ENCODE measurements around the gene NKAIN4.

NKAIN4 gene

GRCh38 chr20:63287697-63288580 is 33.7 kb upstream of the NKAIN4 start:
- H3K9me3 ChIP-seq (ENCODE audit: insufficient read depth, low read depth, low read length), result no peaks in the 10 kb centered on the region
- no peak overlapping the region for H3K4me3 ChIP-seq (ENCODE audit: low read length)
- H3K27me3 ChIP-seq (ENCODE audit: insufficient read depth, low read length), result no peaks in the 10 kb centered on the region
- H3K36me3 ChIP-seq (ENCODE audit: insufficient read depth, low read length), result peaks cover 59% of the 10 kb centered on the region
- H3K4me1 ChIP-seq (ENCODE audit: insufficient read depth, low read length), result no peaks in the 10 kb centered on the region
- 95% methylated on average over 55 of the region's 55 CpGs for WGBS
- H3K9ac ChIP-seq (ENCODE audit: low read depth, low read length), result no peak overlapping the region
- no peak overlapping the region for H3K27ac ChIP-seq (ENCODE audit: low read depth, low read length)

GRCh38 chr20:63286781-63287696 is 32.8 kb upstream of the NKAIN4 start:
- H3K36me3 ChIP-seq (ENCODE audit: insufficient read depth, low read length), result peaks cover 66% of the 10 kb centered on the region
- no peak overlapping the region for H3K27ac ChIP-seq (ENCODE audit: low read depth, low read length)
- H3K4me3 ChIP-seq (ENCODE audit: low read length), result no peak overlapping the region
- no peaks in the 10 kb centered on the region for H3K27me3 ChIP-seq (ENCODE audit: insufficient read depth, low read length)
- H3K9ac ChIP-seq (ENCODE audit: low read depth, low read length), result no peak overlapping the region
- whole genome bisulfite sequencing, result 96% methylated on average over 23 of the region's 23 CpGs
- H3K4me1 ChIP-seq (ENCODE audit: insufficient read depth, low read length), result no peaks in the 10 kb centered on the region
- no peaks in the 10 kb centered on the region for H3K9me3 ChIP-seq (ENCODE audit: insufficient read depth, low read depth, low read length)

- Histone ChIP-seq H3K27ac (ENCODE audit: low read depth, low read length) (no peak overlapping the region), H3K9me3 (ENCODE audit: insufficient read depth, low read depth, low read length) (no peaks in the 10 kb centered on the region), H3K4me3 (ENCODE audit: low read length) (no peak overlapping the region), H3K27me3 (ENCODE audit: insufficient read depth, low read length) (no peaks in the 10 kb centered on the region), H3K9ac (ENCODE audit: low read depth, low read length) (no peak overlapping the region), H3K36me3 (ENCODE audit: insufficient read depth, low read length) (peaks cover 74% of the 10 kb centered on the region), H3K4me1 (ENCODE audit: insufficient read depth, low read length) (no peaks in the 10 kb centered on the region)
- 93% methylated on average over 44 of the region's 44 CpGs for WGBS
These were observed 31.7 kb upstream of the NKAIN4 start for GRCh38 chr20:63285636-63286615.

GRCh38 chr20:63284981-63285524 is 30.8 kb upstream of the NKAIN4 start:
- Histone ChIP-seq H3K27me3 (ENCODE audit: insufficient read depth, low read length) (no peaks in the 10 kb centered on the region), H3K36me3 (ENCODE audit: insufficient read depth, low read length) (peaks cover 82% of the 10 kb centered on the region), H3K4me3 (ENCODE audit: low read length) (no peak overlapping the region), H3K4me1 (ENCODE audit: insufficient read depth, low read length) (no peaks in the 10 kb centered on the region), H3K9me3 (ENCODE audit: insufficient read depth, low read depth, low read length) (no peaks in the 10 kb centered on the region), H3K9ac (ENCODE audit: low read depth, low read length) (no peak overlapping the region), H3K27ac (ENCODE audit: low read depth, low read length) (no peak overlapping the region)
- WGBS, result 89% methylated on average over 13 of the region's 13 CpGs

- H3K9ac ChIP-seq (ENCODE audit: low read depth, low read length), result no peak overlapping the region
- peaks cover 87% of the 10 kb centered on the region for H3K36me3 ChIP-seq (ENCODE audit: insufficient read depth, low read length)
- no peaks in the 10 kb centered on the region for H3K27me3 ChIP-seq (ENCODE audit: insufficient read depth, low read length)
- 96% methylated on average over 25 of the region's 25 CpGs for WGBS
- H3K4me3 ChIP-seq (ENCODE audit: low read length), result no peak overlapping the region
- no peaks in the 10 kb centered on the region for H3K4me1 ChIP-seq (ENCODE audit: insufficient read depth, low read length)
- no peaks in the 10 kb centered on the region for H3K9me3 ChIP-seq (ENCODE audit: insufficient read depth, low read depth, low read length)
- H3K27ac ChIP-seq (ENCODE audit: low read depth, low read length), result no peak overlapping the region
These were observed 30.3 kb upstream of the NKAIN4 start for GRCh38 chr20:63284544-63284949.

- Histone ChIP-seq H3K4me3 (ENCODE audit: low read length) (no peak overlapping the region), H3K9me3 (ENCODE audit: insufficient read depth, low read depth, low read length) (no peaks in the 10 kb centered on the region), H3K27me3 (ENCODE audit: insufficient read depth, low read length) (no peaks in the 10 kb centered on the region), H3K36me3 (ENCODE audit: insufficient read depth, low read length) (peaks cover 89% of the 10 kb centered on the region), H3K9ac (ENCODE audit: low read depth, low read length) (no peak overlapping the region), H3K4me1 (ENCODE audit: insufficient read depth, low read length) (no peaks in the 10 kb centered on the region), H3K27ac (ENCODE audit: low read depth, low read length) (no peak overlapping the region)
- 91% methylated on average over 14 of the region's 14 CpGs for WGBS
These were observed 29.8 kb upstream of the NKAIN4 start for GRCh38 chr20:63284083-63284440.

GRCh38 chr20:63283397-63284082 is 29.3 kb upstream of the NKAIN4 start:
- no peaks in the 10 kb centered on the region for H3K27me3 ChIP-seq (ENCODE audit: insufficient read depth, low read length)
- WGBS, result 93% methylated on average over 33 of the region's 33 CpGs
- no peak overlapping the region for H3K9ac ChIP-seq (ENCODE audit: low read depth, low read length)
- H3K4me1 ChIP-seq (ENCODE audit: insufficient read depth, low read length), result no peaks in the 10 kb centered on the region
- peaks cover 89% of the 10 kb centered on the region for H3K36me3 ChIP-seq (ENCODE audit: insufficient read depth, low read length)
- no peaks in the 10 kb centered on the region for H3K9me3 ChIP-seq (ENCODE audit: insufficient read depth, low read depth, low read length)
- H3K27ac ChIP-seq (ENCODE audit: low read depth, low read length), result no peak overlapping the region
- H3K4me3 ChIP-seq (ENCODE audit: low read length), result no peak overlapping the region

- Histone ChIP-seq H3K36me3 (ENCODE audit: insufficient read depth, low read length) (peaks cover 89% of the 10 kb centered on the region), H3K27me3 (ENCODE audit: insufficient read depth, low read length) (no peaks in the 10 kb centered on the region)
These were observed 28.7 kb upstream of the NKAIN4 start for GRCh38 chr20:63282946-63283345.

GRCh38 chr20:63281742-63282665 is 27.7 kb upstream of the NKAIN4 start:
- WGBS, result 94% methylated on average over 38 of the region's 38 CpGs
- no peaks in the 10 kb centered on the region for H3K27me3 ChIP-seq (ENCODE audit: insufficient read depth, low read length)
- no peak overlapping the region for H3K9ac ChIP-seq (ENCODE audit: low read depth, low read length)
- no peaks in the 10 kb centered on the region for H3K9me3 ChIP-seq (ENCODE audit: insufficient read depth, low read depth, low read length)
- H3K36me3 ChIP-seq (ENCODE audit: insufficient read depth, low read length), result peaks cover 89% of the 10 kb centered on the region
- H3K4me3 ChIP-seq (ENCODE audit: low read length), result no peak overlapping the region
- no peak overlapping the region for H3K27ac ChIP-seq (ENCODE audit: low read depth, low read length)
- no peaks in the 10 kb centered on the region for H3K4me1 ChIP-seq (ENCODE audit: insufficient read depth, low read length)

More at GRCh38 chr20:63282946-63283345, 28.7 kb upstream of the NKAIN4 start:
- Histone ChIP-seq H3K27ac (ENCODE audit: low read depth, low read length) (no peak overlapping the region), H3K9ac (ENCODE audit: low read depth, low read length) (no peak overlapping the region), H3K4me1 (ENCODE audit: insufficient read depth, low read length) (no peaks in the 10 kb centered on the region), H3K4me3 (ENCODE audit: low read length) (no peak overlapping the region), H3K9me3 (ENCODE audit: insufficient read depth, low read depth, low read length) (no peaks in the 10 kb centered on the region)
- WGBS, result 96% methylated on average over 17 of the region's 17 CpGs

Data from HUES64 (cell line).